NCI-H524 (cell line): Measurements from ENCODE around the gene GPRIN1.

Experiments
- DNase-seq, 2 experiments: peaks; one replicate each; lab custom pipeline; 2025; lab: John Stamatoyannopoulos, UW

GPRIN1 gene

GRCh38 chr5:176609724-176610434 lies at the start of gene GPRIN1:
Gene GPRIN1 (minus strand): TSS chr5:176610156. CDS start chr5:176599834, 10,322 bp downstream.
- peak in 1 of 2 experiments; percentile 64 for DNase-seq

- no peak for DNase-seq
Observed at GRCh38 chr5:176659512-176659839, 49.5 kb upstream of the GPRIN1 start.

GRCh38 chr5:176658817-176659511 lies 49.0 kb upstream of the GPRIN1 start:
- DNase-seq = no peak

- DNase-seq = peak; percentile 24 to 74
Observed at GRCh38 chr5:176658007-176658599, 48.1 kb upstream of the GPRIN1 start.

GRCh38 chr5:176656467-176656990 lies 46.6 kb upstream of the GPRIN1 start:
- peak in 1 of 2 experiments; percentile 10 for DNase-seq

- DNase-seq = no peak
Observed at GRCh38 chr5:176654856-176655255, 44.9 kb upstream of the GPRIN1 start.

- peak in 1 of 2 experiments; percentile 47 for DNase-seq
Observed at GRCh38 chr5:176653401-176654385, 43.7 kb upstream of the GPRIN1 start.

GRCh38 chr5:176652136-176652535 lies 42.2 kb upstream of the GPRIN1 start:
- peak; percentile 57 to 81 for DNase-seq

GRCh38 chr5:176651472-176651980 lies 41.6 kb upstream of the GPRIN1 start:
- no peak for DNase-seq

GRCh38 chr5:176650354-176650884 lies 40.5 kb upstream of the GPRIN1 start:
- DNase-seq = peak; percentile 10 to 46

- no peak for DNase-seq
Observed at GRCh38 chr5:176648474-176649194, 38.7 kb upstream of the GPRIN1 start.

GRCh38 chr5:176647843-176648473 lies 38.0 kb upstream of the GPRIN1 start:
- DNase-seq = peak in 1 of 2 experiments; percentile 39

- DNase-seq = peak; percentile 91 to 98
Observed at GRCh38 chr5:176647030-176647842, 37.3 kb upstream of the GPRIN1 start, which contains the start of gene TSPAN17. Gene TSPAN17 (plus strand): TSS chr5:176647484. CDS start chr5:176647616, 132 bp downstream.

- no peak for DNase-seq
Observed at GRCh38 chr5:176646707-176647029, 36.7 kb upstream of the GPRIN1 start.

- no peak for DNase-seq
Observed at GRCh38 chr5:176646049-176646706, 36.2 kb upstream of the GPRIN1 start.

GRCh38 chr5:176644878-176645670 lies 35.1 kb upstream of the GPRIN1 start:
- no peak for DNase-seq

- DNase-seq = no peak
Observed at GRCh38 chr5:176644294-176644693, 34.3 kb upstream of the GPRIN1 start.
